ENCODE results near the gene IGF1R. TPM values are rescaled to one million over a fixed set of nuclear protein-coding genes. Genes with fewer than 3 reads are reported as not detected.

IGF1R gene
- total RNA-seq, 2 donors from 2014 or later: 32.1 to 64.1 TPM

- Histone ChIP-seq H3K36me3 (no peaks in the 10 kb centered on the region), H3K4me1 (peaks cover 0 to 21% of the 10 kb centered on the region in 2 donors), H3K4me3 (no peak overlapping the region), H3K9me3 (no peaks in the 10 kb centered on the region), H3K27me3 (no peaks in the 10 kb centered on the region), H3K27ac (no peak overlapping the region)
- TF ChIP-seq CTCF (IDR thresholded peaks at IDR 0.05): no peak
- no peak for DNase-seq (ENCODE audit: low spot score)
These were observed 97.5 kb downstream of the IGF1R start for GRCh38 chr15:98745650-98746374.

- Histone ChIP-seq H3K9me3 (no peaks in the 10 kb centered on the region), H3K4me1 (peaks cover 0 to 21% of the 10 kb centered on the region in 2 donors), H3K27ac (no peak overlapping the region), H3K36me3 (no peaks in the 10 kb centered on the region), H3K4me3 (no peak overlapping the region), H3K27me3 (no peaks in the 10 kb centered on the region)
- no peak for DNase-seq (ENCODE audit: low spot score)
- no peak for TF ChIP-seq CTCF (IDR thresholded peaks at IDR 0.05)
These were observed 98.2 kb downstream of the IGF1R start for GRCh38 chr15:98746375-98747155.

GRCh38 chr15:98751767-98752166 is 103.4 kb downstream of the IGF1R start:
- Histone ChIP-seq H3K4me1 (peaks cover 0 to 16% of the 10 kb centered on the region in 2 donors), H3K36me3 (no peaks in the 10 kb centered on the region), H3K9me3 (no peaks in the 10 kb centered on the region), H3K27me3 (no peaks in the 10 kb centered on the region), H3K27ac (no peak overlapping the region), H3K4me3 (no peak overlapping the region)
- DNase-seq (ENCODE audit: low spot score): no peak
- TF ChIP-seq CTCF (IDR thresholded peaks at IDR 0.05): no peak

GRCh38 chr15:98753726-98754656 is 105.7 kb downstream of the IGF1R start:
- Histone ChIP-seq H3K9me3 (no peaks in the 10 kb centered on the region), H3K27me3 (no peaks in the 10 kb centered on the region), H3K27ac (no peak overlapping the region), H3K36me3 (no peaks in the 10 kb centered on the region), H3K4me3 (peak overlapping the region in 1 of 2 donors; percentile 29), H3K4me1 (peaks cover 0 to 24% of the 10 kb centered on the region in 2 donors)
- DNase-seq (ENCODE audit: low spot score): no peak
- TF ChIP-seq CTCF (IDR thresholded peaks at IDR 0.05): no peak

- no peak overlapping the region for H3K4me3 ChIP-seq
- peaks cover 0 to 31% of the 10 kb centered on the region in 2 donors for H3K4me1 ChIP-seq
- H3K9me3 ChIP-seq: no peaks in the 10 kb centered on the region
- no peak for TF ChIP-seq CTCF (IDR thresholded peaks at IDR 0.05)
- H3K27ac ChIP-seq: no peak overlapping the region
- H3K27me3 ChIP-seq: no peaks in the 10 kb centered on the region
- no peak for DNase-seq (ENCODE audit: low spot score)
- H3K36me3 ChIP-seq: no peaks in the 10 kb centered on the region
These were observed 106.3 kb downstream of the IGF1R start for GRCh38 chr15:98754657-98755022.

Data from right atrium auricular region (tissue), 2 donors.